Measurements from ENCODE around the gene MYO10.

Gene MYO10

DNA sequence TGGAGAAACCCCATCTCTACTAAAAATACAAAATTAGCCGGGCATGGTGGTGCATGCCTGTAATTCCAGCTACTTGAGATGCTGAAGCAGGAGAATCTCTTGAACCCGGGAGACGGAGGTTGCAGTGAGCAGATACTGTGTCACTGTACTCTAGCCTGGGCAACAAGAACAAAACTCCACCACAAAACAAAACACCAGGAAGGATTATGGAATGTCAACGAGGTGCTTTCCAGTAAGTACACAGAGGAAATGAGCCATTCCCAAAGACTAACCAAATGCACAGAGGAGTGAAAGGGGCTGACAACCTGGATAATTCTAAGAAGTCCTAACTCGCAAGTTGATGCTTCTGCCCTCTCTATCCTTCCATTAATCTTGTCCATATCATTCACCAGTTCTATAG lies 193.2 kb downstream of the MYO10 start:
- TF ChIP-seq SP3 (tag by site-specific recombination; IDR thresholded peaks at IDR 0.05) = no peak
- TF ChIP-seq ZNF169 (tag by site-specific recombination; IDR thresholded peaks at IDR 0.05) = no peak
- no peak for TF ChIP-seq ZXDB (tag by site-specific recombination; IDR thresholded peaks at IDR 0.05)
- peak; percentile 41; the same call in 1 of the 2 replicates for TF ChIP-seq ZNF600 (tag by site-specific recombination; IDR thresholded peaks at IDR 0.05)
- no peak for TF ChIP-seq REPIN1 (tag by site-specific recombination; IDR thresholded peaks at IDR 0.05; ENCODE audit: low read depth)
- no peak for TF ChIP-seq BCL11B (tag by site-specific recombination; IDR thresholded peaks at IDR 0.05; ENCODE audit: low read depth)
- TF ChIP-seq, protein P1, sequence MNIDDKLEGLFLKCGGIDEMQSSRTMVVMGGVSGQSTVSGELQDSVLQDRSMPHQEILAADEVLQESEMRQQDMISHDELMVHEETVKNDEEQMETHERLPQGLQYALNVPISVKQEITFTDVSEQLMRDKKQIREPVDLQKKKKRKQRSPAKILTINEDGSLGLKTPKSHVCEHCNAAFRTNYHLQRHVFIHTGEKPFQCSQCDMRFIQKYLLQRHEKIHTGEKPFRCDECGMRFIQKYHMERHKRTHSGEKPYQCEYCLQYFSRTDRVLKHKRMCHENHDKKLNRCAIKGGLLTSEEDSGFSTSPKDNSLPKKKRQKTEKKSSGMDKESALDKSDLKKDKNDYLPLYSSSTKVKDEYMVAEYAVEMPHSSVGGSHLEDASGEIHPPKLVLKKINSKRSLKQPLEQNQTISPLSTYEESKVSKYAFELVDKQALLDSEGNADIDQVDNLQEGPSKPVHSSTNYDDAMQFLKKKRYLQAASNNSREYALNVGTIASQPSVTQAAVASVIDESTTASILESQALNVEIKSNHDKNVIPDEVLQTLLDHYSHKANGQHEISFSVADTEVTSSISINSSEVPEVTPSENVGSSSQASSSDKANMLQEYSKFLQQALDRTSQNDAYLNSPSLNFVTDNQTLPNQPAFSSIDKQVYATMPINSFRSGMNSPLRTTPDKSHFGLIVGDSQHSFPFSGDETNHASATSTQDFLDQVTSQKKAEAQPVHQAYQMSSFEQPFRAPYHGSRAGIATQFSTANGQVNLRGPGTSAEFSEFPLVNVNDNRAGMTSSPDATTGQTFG (tag by site-specific recombination; IDR thresholded peaks at IDR 0.05; ENCODE audit: borderline replicate concordance) = no peak
- Histone ChIP-seq H3K27ac (ENCODE audit: extremely low read depth, low read depth, low read length) (no peak overlapping the region), H3K36me3 (ENCODE audit: control insufficient read depth in 2 of 2, insufficient read depth in 1 of 2, low read length in 2 of 2) (peaks cover 0 to 3% of the 10 kb centered on the region in 2 experiments; a peak in 2 of 3 replicates), H3K4me3 (ENCODE audit: low read depth, low read length) (no peak overlapping the region), H3K9me3 (ENCODE audit: control insufficient read depth, insufficient read depth, low read depth, low read length) (no peaks in the 10 kb centered on the region), H3K4me1 (ENCODE audit: control insufficient read depth, insufficient read depth, low read length) (no peaks in the 10 kb centered on the region)
- ChIA-PET POLR2A (no interaction called here), CTCF (interaction anchor here (0.7 to 1.1 kb wide), 3 partner anchors 52 to 447 kb away, joined by 3 to 4 read pairs (median 3); no protein-coding TSS in a partner anchor)

DNA sequence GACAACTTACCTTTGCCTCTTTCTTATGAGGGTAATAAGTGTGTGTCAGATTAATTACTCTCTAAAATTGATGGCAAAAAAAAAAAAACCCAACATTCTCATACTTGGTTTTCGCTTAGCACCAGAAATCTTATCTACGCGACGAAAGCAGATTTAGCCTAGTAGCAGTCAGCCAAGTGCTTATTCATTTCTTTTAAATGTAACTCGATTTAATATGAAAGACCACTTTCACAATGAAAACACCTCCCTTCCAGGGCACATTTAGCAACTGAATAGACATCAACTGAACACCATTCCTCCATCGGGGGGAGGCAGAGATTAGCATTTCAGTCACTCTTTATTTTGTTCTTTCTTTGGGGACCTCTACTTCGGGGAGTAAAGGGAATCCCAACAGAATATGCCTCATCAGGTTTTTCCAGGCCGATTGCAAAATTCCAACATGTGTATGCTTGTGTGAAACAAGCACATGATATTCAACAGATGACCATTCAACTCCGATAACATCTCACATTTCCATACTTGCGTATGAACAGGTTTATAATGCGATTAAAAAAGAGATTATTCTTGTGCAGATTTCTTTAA lies 195.2 kb downstream of the MYO10 start:
- H3K9me3 ChIP-seq (ENCODE audit: control insufficient read depth, insufficient read depth, low read depth, low read length) = no peaks in the 10 kb centered on the region
- no peak overlapping the region for H3K27ac ChIP-seq (ENCODE audit: extremely low read depth, low read depth, low read length)
- CTCF ChIA-PET = interaction anchor here (0.6 to 1.4 kb wide), 3 partner anchors 50 to 449 kb away, joined by 3 to 4 read pairs (median 3); no protein-coding TSS in a partner anchor

More for the DNA sequence above, 195.2 kb downstream of the MYO10 start:
- H3K36me3 ChIP-seq (ENCODE audit: control insufficient read depth in 2 of 2, insufficient read depth in 1 of 2, low read length in 2 of 2) = peaks cover 0 to 3% of the 10 kb centered on the region in 2 experiments; a peak in 2 of 3 replicates
- POLR2A ChIA-PET = no interaction called here
- H3K4me3 ChIP-seq (ENCODE audit: low read depth, low read length) = no peak overlapping the region
- peaks cover 5% of the 10 kb centered on the region for H3K4me1 ChIP-seq (ENCODE audit: control insufficient read depth, insufficient read depth, low read length)
- no peak for TF ChIP-seq BCL6B (tag by site-specific recombination; IDR thresholded peaks at IDR 0.05)
- no peak for TF ChIP-seq ZNF596 (tag by site-specific recombination; IDR thresholded peaks at IDR 0.05)
- no peak for TF ChIP-seq SCRT2 (tag by site-specific recombination; IDR thresholded peaks at IDR 0.05)
- TF ChIP-seq, protein P2, sequence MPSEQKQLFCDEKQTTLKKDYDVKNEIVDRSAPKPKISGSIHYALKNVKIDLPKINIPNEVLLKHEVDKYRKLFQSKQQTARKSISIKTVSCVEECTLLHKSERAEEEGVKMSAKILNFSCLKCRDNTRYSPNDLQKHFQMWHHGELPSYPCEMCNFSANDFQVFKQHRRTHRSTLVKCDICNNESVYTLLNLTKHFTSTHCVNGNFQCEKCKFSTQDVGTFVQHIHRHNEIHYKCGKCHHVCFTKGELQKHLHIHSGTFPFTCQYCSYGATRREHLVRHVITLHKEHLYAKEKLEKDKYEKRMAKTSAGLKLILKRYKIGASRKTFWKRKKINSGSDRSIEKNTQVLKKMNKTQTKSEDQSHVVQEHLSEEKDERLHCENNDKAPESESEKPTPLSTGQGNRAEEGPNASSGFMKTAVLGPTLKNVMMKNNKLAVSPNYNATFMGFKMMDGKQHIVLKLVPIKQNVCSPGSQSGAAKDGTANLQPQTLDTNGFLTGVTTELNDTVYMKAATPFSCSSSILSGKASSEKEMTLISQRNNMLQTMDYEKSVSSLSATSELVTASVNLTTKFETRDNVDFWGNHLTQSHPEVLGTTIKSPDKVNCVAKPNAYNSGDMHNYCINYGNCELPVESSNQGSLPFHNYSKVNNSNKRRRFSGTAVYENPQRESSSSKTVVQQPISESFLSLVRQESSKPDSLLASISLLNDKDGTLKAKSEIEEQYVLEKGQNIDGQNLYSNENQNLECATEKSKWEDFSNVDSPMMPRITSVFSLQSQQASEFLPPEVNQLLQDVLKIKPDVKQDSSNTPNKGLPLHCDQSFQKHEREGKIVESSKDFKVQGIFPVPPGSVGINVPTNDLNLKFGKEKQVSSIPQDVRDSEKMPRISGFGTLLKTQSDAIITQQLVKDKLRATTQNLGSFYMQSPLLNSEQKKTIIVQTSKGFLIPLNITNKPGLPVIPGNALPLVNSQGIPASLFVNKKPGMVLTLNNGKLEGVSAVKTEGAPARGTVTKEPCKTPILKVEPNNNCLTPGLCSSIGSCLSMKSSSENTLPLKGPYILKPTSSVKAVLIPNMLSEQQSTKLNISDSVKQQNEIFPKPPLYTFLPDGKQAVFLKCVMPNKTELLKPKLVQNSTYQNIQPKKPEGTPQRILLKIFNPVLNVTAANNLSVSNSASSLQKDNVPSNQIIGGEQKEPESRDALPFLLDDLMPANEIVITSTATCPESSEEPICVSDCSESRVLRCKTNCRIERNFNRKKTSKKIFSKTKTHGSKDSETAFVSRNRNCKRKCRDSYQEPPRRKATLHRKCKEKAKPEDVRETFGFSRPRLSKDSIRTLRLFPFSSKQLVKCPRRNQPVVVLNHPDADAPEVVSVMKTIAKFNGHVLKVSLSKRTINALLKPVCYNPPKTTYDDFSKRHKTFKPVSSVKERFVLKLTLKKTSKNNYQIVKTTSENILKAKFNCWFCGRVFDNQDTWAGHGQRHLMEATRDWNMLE (tag by site-specific recombination; conservative IDR thresholded peaks at IDR 0.05; ENCODE audit: low read depth) = no peak
- TF ChIP-seq, protein P3, sequence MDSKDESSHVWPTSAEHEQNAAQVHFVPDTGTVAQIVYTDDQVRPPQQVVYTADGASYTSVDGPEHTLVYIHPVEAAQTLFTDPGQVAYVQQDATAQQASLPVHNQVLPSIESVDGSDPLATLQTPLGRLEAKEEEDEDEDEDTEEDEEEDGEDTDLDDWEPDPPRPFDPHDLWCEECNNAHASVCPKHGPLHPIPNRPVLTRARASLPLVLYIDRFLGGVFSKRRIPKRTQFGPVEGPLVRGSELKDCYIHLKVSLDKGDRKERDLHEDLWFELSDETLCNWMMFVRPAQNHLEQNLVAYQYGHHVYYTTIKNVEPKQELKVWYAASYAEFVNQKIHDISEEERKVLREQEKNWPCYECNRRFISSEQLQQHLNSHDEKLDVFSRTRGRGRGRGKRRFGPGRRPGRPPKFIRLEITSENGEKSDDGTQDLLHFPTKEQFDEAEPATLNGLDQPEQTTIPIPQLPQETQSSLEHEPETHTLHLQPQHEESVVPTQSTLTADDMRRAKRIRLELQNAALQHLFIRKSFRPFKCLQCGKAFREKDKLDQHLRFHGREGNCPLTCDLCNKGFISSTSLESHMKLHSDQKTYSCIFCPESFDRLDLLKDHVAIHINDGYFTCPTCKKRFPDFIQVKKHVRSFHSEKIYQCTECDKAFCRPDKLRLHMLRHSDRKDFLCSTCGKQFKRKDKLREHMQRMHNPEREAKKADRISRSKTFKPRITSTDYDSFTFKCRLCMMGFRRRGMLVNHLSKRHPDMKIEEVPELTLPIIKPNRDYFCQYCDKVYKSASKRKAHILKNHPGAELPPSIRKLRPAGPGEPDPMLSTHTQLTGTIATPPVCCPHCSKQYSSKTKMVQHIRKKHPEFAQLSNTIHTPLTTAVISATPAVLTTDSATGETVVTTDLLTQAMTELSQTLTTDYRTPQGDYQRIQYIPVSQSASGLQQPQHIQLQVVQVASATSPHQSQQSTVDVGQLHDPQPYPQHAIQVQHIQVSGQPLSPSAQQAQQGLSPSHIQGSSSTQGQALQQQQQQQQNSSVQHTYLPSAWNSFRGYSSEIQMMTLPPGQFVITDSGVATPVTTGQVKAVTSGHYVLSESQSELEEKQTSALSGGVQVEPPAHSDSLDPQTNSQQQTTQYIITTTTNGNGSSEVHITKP (tag by site-specific recombination; IDR thresholded peaks at IDR 0.05) = no peak
